Transverse colon (tissue), 3 donors: ENCODE measurements around the gene FIBCD1.

Experiments used
- EP300 ChIP-seq: sonication (generic); formaldehyde crosslinking; IDR thresholded peaks from one replicate; pipeline ENCODE4 v1.6.1; 2017; ENCODE audit warnings: antibody characterized with exemption, low read depth
- POLR2AphosphoS5 ChIP-seq, 3 donors: sonication (generic); formaldehyde crosslinking; IDR thresholded peaks; one replicate each; pipeline ENCODE4 v1.6.1; 2016; ENCODE audit warnings: antibody characterized with exemption in 3 of 3

DNA sequence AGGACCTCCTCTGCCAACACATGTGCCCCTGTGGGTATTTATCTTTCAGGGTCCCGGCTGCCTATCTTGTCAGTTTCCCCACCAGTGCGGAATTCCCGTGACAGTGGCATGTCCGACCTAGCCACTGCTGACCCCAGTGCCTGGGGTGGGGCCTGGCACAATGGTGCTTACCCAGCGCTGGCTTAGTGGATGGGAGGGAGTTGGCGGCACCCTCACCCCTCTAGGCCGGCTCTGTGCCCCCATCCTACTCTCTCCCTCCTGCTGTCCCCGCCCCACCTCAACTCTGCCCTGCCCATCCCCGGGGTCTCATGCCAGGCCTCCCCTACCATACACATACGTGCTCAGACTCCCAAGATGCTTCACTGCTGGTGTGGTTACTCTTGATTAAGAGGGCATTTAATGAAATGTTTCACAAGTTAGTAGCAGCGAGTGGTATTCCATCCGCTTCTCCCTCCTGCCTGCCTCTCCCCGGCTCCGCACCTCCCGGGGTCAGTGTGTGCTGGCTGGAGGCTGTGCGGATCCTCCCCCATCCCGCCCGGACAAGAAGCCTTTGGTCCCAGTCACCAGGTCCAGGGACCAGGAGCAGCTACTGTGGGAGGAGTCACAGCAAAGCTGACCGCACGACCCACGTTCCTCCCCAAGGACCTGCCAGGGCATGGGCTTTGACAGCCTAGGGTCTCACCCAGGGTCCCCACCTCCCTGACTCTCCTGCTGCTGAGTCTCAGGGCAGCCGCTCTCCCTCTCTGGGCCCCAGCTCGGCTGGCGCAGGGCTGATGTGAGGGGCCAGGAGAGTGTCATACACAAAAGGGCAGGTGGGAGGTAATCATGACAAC lies 32.9 kb downstream of the FIBCD1 start:
- TF ChIP-seq POLR2AphosphoS5 (IDR thresholded peaks at IDR 0.05) (no peak), EP300 (no peak)
